Stimulated activated CD8-positive, alpha-beta memory T cell treated with anti-CD3 and anti-CD28 coated beads, Interleukin-4, amount 100 ng/mL, for 4 hours (primary cell): Measurements from ENCODE around the gene FBLN1.

Experiments
- DNase-seq, 2 donors: peaks; one replicate each; pipeline ENCODE4 v3.0.0-alpha.2; 2020; ENCODE audit warnings: low read depth in 2 of 2, low spot score in 1 of 2

The FBLN1 gene

DNA sequence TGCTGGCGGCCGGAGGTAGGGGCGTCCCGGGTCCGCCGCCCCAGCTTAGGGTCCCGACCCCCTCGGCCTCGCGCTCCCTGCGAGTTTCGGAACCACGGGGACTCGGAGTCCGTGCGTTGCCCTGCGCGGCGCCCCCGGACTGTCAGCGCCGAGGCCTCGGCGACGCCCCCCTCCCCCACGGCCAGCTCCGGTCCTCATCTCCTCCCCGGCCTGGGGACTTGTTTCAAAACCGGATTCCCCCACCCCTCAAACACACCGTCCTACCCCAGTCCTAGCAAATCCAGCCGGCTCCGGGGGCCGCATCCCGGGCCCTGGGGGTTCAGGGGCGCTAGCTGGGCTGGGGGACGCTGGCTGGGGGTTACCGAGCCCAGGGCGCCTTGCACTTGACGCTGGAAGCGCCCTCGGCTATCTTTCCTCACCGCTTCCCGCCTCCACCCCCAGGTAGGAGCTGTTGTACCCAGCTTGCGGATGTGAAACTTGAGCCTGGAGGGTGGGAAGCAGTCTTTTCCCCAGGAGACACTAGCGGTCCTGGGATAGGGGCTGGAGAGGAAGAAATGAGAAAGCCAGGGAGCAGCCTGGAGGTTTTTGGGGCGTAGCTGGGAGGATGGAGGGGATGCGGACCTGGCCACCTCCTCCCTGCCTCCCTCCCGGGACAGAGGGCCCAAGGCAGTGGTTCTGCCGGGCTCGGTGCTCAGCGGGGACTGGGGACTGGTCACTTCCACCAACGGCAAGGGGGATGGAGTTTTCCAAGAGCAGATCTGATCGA lies 550 bp downstream of the FBLN1 start:
- DNase-seq: no peak

DNA sequence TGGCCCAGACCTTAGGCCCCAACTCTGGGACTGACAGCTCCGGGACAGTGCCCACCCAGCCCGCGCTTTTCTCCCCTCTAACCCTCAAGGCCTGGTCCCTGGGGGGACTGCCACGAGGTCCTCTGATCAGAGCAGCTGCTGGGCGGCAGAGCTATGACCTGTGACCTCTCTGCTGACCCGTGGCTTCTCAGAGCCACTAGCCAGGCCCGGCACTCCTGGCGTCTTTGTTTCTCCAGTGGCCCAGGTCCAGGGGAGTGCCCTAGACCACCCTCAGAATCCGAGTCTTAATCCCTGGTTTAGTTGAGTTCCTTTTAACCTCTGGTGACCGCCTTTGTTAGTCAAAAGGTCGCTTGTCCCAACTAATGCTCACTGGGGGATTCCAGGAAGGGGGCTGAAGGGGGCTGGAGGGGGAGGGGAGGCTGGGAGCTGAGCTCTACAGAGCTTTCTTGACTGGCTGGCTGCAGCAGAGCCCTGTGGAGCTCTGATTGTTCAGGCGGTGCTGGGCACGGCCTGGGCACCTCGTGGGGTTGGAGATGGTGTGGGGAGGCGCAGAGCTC lies 1.2 kb downstream of the FBLN1 start:
- DNase-seq: no peak

DNA sequence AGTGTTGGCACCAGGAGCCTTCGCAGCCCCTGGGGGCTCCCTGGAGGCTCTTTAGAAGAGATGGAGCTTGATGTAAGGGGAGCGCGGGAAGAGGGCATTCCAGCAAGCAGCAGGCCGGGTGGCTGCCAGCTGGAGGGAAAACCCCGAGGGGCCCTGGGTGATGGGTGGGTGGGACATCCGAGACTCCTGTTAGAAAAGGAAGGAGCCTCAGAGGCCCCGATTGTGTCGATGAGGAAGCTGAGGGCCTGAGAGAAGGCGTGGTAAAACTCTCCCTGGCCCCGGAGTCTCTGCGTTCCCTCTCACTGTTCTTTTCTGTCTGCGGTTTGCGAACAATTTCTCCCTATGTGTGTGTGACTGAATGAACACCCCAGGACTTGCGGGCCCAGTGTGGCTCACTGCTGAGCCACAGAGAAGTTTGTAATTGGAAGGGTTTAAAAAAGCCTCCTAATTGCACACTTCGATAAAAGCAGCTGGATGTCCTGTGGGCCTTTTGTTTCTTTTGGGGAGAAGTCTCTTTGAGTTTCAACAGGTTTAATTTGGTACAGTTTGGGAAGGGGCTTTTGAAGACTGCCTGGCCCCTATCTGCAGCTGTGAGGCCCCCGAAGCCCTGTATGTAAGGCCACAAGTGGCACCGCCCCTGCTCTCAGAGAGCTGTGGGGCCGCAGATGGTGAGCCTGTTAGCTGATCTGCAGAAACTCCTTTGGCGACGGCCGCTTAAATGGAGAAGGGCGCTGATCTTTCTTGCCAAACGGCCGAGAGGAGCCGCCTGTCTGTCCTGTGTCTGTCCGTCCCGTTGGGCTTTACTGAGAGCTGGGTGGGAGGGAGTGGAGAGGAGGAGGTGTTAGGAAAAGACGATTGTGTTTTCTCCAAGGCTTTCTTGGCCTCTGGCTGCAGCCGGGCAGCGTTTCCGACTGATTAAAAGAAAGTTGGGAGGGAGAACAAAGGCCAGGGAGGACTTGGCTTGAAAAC lies 2.0 kb downstream of the FBLN1 start:
- no peak for DNase-seq

DNA sequence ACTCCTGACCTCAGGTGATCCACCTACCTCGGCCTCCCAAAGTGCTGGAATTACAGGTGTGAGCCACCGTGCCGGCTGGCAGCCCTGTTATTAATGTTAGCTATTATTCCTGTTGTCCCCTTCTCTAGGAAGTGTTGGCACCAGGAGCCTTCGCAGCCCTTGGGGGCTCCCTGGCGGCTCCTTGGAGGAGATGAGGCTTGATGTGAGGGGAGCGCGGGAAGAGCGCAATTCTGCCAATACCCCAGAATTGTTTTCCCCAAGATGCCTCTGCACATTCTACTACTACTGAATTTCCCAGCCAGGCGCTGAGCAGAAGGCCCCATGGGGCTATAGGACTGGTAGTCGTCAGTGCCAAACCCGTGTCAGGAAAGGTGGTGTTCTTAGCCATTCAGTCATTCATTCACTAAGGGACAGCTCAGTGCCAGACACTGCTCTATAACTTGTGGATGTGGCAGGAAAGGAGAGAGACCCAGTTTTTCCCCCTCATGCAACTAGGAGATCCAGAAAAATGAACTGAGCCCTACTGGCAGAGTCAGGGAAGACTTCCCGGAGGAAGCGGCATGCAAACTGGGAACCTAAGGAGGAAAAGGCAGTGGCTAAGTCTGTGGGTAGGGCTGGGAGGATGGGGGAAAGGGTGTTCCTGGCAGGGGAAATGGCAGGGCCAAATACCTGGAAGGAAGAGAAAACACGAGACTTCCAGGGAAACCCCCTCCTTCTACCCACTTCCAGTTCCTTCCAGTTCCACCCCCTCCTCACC lies 3.5 kb downstream of the FBLN1 start:
- no peak for DNase-seq

DNA sequence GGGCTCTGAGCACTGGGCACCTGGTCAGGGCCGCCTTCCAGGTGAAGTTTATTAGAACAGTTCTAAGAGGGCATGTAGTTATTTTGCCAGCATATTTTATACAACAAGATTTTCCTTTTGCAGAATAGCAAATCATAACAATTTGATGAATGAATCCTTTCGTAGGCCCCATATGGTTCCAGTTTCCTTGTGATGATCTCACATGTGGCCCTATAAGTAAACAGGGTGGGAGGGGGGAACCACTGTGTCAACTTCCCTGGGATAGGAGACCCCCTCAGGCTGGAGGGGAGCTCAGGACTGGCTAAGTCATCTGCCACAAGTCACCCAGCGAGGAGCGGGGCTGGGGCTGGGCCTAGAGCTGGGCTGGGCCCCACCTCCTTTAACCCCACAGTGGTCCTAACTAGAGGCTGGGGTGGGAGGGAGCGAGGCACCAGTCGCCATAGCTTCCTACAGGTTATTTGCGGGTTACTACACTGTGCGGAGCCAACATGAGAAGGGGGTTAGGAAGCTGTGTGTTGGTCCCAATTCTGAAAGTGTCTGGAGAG lies 4.2 kb downstream of the FBLN1 start:
- DNase-seq: no peak

DNA sequence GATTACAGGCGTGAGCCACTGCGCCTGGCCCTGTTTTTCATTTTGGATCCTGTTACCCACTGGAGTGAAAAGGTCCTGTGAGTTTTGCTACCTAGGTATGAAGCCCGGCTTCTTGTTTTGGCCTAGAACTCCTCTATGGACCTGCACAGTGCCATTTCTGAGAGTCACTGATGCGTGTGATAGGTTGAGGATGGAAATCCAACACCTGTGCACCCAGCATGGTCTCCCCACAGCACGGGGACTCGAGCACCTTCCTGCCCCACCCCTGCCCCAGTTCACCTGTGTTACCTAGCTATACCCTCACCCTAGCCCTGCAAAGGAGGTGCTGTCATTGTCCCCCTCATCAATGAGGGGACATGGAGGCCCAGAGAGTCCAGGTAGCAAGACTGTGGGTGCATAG lies 5.1 kb downstream of the FBLN1 start:
- no peak for DNase-seq

DNA sequence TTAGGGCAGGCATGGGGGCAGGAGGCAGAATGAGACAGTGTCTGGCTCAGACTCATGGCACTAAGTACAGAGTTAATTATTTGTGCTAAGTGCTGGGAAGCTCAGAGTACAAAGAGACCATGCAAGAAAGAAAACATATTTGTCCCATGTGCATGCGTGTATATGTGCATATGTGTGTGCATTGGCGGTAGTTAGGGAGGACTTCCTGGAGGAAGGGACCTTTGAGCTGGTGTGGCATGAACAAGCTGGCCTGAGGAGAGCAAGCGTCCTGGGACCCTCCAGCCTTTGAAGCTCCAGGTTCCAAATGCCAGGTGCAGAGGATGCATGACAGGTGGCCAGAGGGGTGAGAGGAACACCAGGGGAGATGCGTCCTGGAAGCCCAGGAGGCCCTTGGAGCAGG lies 6.1 kb downstream of the FBLN1 start:
- no peak for DNase-seq

DNA sequence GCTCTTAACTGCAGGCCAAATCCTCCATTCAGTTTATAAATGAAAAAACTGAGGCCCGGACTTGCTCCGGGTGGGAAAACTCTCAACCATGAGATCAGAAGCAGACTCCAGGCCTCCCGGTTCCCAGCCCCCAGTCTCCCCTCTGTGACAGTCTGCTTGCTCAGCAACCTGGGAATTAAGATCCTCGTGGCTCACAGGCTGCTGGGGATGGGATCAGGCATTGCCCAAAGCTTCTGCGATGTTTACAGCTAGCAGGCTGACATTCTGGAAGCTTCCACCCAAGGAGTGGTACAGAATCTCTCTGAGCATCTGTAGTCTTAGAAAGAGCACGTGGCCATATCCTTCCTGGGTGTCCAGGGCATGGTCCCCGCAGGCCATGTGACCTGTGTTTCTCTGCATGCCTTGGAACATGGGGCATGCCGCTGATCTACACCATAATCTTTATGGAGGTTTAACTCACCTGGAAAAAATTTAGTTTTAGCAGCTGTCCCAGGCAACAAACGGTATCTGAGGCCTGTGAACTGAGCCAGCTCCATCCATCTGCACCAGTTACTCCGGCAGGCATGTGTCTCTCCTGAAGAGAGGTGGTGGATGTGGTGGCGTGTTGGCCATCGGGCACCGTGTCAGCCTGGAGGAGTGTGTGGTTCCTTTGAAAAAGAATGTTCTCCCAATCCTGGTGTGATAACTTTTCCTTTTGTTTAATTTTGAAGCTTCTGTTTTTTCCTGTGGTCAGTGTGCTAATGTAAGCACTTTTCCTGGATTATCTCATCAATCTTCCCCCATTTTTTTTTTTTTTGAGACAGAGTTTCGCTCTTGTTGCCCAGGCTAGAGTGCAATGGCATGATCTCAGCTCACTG lies 7.9 kb downstream of the FBLN1 start:
- no peak for DNase-seq

DNA sequence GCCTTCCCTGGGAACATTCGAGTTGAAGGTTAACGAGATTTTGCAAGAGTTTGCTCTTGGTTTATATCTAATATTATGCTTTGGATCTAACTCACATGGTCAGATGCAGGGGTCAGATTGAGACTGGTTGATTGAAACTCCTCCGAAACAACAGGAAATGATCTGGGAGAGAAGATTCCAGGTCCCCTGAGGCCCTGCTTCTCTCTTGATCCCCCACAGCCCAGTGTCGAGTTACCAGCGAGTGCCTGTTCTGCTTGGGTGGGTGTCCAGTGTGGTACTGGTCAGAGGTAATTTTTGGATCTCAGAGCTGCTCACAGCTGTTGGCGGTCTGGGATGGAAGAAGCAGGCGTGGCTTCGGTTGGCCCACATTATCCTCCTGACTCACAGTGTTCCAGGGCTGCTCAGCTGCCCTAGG lies 9.2 kb downstream of the FBLN1 start:
- no peak for DNase-seq

DNA sequence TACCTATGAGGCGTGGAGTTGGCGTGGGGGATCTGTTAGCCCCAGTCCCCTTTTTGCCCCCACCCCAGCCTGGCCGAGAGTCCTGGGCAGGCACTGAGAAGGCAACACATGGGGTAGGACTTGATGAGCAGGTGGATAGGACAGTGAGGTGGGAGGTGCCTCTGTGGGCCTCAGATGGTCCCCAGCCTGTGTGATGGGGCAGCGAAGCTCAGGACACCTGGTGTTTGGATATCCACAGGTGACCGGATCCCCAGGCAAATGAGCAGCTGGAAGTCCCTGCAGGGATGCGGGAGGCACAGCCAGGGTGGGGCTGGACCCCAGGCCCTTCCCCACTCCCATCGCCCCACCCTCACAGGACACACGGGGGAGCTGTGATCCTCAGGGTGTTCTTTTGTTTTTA lies 9.7 kb downstream of the FBLN1 start:
- DNase-seq: no peak

DNA sequence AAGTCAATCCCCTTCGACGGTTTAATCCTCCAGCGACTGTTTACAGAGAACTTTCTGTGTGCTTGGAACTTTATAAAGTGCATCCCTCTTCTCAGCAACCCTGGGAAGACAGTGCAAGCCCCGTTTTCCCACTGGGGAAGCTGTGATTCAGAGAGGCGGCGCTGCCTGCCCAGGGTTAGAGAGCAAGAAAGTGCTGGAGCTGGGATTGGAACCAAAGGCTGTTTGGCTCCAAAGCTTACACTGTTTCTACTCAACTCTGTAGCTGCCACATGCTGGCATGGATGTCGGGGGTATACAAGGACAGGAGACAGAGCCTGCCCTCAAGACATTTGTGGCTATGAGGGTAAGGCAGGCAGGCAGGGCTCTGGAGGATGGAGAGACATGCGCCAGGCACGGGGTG lies 13.0 kb downstream of the FBLN1 start:
- DNase-seq: no peak

DNA sequence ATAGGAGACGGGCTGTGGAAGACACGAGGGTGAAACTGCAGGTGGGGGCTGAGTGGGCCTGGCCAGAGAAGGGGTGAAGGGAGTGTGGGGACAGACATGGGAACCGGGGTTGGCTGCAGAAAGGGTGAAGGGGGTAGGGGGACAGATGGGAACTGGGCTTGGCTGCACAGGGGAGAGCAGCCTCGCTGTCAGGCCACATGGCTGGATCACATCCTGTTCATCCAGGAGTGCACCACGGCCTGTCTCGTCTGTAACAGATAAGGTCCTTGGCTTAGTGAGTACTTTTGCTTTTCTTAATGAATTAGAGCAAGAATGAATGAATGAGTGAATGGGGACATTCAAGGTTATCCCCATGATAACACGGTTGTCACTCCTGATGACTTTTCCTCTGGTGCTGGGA lies 13.5 kb downstream of the FBLN1 start:
- DNase-seq: no peak

DNA sequence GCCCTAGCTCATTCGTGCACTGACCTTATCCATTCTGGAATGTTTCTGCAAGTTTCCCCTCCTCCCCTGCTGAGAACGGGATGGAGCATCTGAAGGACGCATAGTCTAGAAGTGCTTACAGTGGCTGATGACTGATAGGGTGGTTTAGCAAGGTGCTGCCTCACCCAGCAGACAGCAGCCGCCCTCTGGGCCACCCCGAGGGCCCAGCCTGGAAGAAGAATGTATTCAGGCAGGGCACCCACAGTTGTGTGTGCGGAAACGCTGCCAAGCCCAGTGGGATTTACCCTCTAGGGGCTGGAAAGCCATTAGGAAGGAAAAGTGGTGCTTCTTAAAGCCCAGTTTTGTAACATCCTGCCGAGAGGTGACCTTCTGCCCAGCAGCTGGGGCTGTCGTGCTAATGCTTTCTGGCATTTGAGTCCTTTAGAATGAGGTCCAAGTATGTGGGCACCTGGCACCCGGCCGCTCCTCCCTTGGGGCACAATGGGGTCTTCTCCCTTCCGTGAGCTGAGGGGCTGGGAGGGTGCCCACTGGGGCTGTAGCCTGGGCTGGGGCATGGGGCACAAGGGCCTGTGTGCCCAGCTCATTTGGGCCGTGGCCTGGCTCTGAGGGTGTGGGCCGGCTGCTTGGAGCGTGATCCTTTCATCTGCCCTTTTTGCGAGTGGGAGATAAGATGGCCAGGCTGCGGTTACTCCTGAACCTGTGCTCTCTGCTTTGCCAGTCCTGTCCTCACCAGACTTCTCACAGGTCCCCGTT lies 14.4 kb downstream of the FBLN1 start:
- DNase-seq: no peak

DNA sequence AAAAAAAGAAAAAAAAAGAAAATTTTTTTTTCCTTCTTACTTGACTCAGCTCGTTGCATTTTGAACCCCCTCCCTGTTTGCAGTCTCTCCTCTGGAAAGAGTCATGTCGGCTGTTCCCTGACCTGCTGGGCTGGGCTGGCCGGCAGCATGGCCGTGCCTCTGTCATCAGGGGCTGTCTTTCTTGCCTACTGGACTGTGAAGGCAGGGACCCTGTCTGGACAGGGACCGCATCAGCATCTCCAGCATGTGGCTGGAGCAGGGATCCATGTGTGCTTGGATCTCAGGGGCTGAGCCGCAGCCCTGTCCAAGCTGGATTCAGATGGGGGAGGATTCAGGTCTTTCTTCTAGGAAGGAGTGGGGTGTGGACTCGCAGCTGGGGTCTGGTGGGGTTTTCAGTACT lies 15.5 kb downstream of the FBLN1 start:
- DNase-seq: no peak

DNA sequence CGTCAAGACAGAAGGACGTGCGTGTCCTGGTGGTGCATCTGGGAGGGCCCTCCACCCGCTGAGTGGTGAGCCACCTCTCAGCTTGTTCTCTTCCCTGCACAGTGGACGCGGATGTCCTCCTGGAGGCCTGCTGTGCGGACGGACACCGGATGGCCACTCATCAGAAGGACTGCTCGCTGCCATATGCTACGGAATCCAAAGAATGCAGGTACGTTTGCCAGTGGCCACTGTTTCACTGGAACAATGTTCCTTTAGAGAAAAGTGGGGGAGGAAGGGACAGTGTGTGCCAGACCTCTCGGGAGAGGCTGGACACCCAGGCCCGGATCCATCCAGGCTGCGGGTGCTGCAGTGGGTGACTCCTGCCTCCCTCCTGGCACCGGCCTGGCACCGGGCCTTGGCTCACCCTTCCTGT lies 15.9 kb downstream of the FBLN1 start:
- DNase-seq: no peak

DNA sequence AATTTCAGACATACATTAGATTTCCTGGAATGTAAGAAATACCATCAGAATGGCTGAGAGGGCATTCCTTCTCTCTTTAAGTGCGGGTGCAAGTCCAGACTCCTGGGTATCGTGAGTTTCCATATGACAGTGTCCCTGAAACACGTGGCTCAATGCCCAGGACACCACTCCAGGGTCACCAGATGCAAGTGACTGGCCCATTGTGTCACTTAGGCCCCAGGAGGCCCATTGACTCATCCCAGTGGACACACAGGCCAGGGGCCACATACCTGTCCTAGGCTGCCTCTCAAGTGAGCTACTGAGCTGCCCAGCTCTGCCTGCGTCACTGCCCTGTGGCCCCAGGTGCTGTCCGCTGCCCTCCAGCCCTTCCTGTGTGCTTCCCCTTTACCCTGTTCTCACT lies 18.5 kb downstream of the FBLN1 start:
- no peak for DNase-seq

DNA sequence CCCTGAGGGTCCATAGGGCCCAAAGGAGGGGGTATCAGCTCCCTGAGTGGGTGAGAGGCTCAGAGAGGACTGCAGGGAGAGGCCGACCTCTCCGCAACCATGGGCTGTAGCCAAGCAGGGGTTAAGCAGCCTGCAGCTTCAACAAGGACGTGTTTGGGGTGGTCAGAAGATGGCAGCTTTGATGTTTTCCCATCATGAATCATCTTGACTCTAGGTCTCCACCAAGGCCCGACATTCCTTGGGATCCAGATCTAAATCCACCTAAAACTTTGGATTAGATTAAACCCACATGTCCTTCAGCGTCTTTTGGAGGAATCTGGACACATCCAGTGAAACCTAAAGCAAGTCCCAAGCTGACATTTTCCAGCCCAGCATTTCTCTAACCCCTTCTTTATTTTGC lies 19.8 kb downstream of the FBLN1 start:
- DNase-seq: no peak

DNA sequence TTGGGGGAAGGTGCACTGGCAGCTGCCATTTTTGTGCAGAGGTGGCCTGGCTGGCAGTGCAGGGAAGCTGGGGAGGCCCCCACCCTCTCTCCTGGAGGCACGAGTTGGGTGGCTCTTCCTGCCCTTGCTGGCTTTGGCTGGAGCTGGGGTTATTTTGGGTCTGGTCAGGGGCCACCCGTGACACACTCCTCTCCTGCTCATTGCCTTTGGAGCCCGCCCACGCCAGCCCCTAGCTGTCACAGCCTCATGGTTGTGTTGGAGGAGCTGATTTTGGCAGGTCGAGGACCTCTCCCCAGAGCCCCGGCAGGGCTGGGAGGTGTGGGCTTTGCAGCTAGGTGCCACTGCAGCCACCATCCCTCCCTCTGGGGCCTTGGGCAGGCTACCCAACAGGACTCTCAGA lies 21.5 kb downstream of the FBLN1 start:
- no peak for DNase-seq

DNA sequence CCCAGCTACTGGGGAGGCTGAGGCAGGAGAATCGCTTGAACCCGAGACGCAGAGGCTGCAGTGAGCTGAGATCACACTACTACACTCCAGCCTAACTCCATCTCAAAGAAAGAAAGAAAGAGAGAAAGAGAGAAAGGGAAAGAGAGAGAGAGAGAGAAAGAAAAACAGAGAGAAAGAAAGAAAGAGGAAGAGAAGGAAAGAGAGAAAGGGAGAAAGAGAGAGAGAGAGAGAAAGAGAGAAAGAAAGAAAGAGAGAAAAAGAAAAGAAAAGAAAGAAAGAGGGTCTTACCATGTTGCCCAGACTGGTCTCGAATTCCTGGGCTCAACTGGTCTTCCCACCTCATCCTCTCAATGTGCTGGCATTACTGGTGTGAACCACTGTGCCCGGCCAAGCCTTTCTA lies 22.3 kb downstream of the FBLN1 start:
- DNase-seq: no peak
